ENCODE measurements around the gene ZNF662.

DNA sequence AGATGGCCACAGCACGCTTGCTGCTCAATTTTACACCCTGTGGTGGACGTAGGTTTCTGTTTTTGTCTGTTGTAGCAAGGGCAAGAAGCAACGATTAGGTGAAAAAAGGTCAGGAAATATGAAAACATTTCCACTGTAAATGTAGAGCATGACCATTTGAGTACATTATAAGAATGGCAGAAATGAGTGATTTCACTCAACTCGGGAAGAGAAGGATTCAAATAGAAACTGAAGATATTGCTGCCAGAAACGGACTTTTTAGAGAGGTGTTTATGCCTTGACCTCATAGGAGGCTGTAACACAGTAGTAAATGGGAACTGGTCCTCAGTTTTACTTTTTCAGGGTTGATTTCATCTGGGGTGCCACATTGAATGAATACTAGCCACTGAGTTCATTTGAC lies 40.1 kb downstream of the ZNF662 start:
- TF ChIP-seq, protein P1, sequence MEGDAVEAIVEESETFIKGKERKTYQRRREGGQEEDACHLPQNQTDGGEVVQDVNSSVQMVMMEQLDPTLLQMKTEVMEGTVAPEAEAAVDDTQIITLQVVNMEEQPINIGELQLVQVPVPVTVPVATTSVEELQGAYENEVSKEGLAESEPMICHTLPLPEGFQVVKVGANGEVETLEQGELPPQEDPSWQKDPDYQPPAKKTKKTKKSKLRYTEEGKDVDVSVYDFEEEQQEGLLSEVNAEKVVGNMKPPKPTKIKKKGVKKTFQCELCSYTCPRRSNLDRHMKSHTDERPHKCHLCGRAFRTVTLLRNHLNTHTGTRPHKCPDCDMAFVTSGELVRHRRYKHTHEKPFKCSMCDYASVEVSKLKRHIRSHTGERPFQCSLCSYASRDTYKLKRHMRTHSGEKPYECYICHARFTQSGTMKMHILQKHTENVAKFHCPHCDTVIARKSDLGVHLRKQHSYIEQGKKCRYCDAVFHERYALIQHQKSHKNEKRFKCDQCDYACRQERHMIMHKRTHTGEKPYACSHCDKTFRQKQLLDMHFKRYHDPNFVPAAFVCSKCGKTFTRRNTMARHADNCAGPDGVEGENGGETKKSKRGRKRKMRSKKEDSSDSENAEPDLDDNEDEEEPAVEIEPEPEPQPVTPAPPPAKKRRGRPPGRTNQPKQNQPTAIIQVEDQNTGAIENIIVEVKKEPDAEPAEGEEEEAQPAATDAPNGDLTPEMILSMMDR (IDR thresholded peaks at IDR 0.05) = no peak
- TF ChIP-seq POLR2A (IDR thresholded peaks at IDR 0.05) = no peak
- TF ChIP-seq POLR2AphosphoS5 (IDR thresholded peaks at IDR 0.05) = no peak

Data from prostate gland (tissue), 2 donors.